Upper lobe of left lung (tissue), 6 donors: ENCODE measurements around the gene P2RX1. TPM values are rescaled to one million over a fixed set of nuclear protein-coding genes. Genes with fewer than 3 reads are reported as not detected.

Experiments used
- ATAC-seq, 2 donors: fragments of 200-7000 bp; cut with Tn5 transposase; one replicate each; pipeline ENCODE4 v1.9.1; 2022; ENCODE audit warnings: mild to moderate bottlenecking in 2 of 2, moderate library complexity in 2 of 2; ENCODE audit not compliant: low FRiP score in 2 of 2
- DNase-seq, 2 donors: peaks; one replicate each; pipeline ENCODE4 v3.0.0-alpha.2; 2019 to 2020
- H3K27ac ChIP-seq, 4 donors: fragments of 200-600 bp; sonication (generic); one replicate each; pipeline ENCODE4 v1.5.1; 2016 to 2019
- H3K27me3 ChIP-seq, 4 donors: fragments of 200-600 bp; sonication (generic); one replicate each; pipeline ENCODE4 v1.5.1; 2017 to 2019
- H3K36me3 ChIP-seq, 4 donors: fragments of 200-600 bp; sonication (generic); one replicate each; pipeline ENCODE4 v1.5.1; 2016 to 2019
- H3K4me1 ChIP-seq, 4 donors: fragments of 200-600 bp; sonication (generic); one replicate each; pipeline ENCODE4 v1.5.1; 2018 to 2019
- H3K4me3 ChIP-seq, 4 donors: fragments of 200-600 bp; sonication (generic); one replicate each; pipeline ENCODE4 v1.5.1; 2017 to 2019; ENCODE audit warnings: mild to moderate bottlenecking in 2 of 4, moderate library complexity in 1 of 4
- H3K9me3 ChIP-seq, 4 donors: fragments of 200-600 bp; sonication (generic); one replicate each; pipeline ENCODE4 v1.5.1; 2018 to 2019
- EP300 ChIP-seq, 4 donors: sonication (generic); formaldehyde crosslinking; IDR thresholded peaks; one replicate each; pipeline ENCODE4 v1.5.1; 2017; ENCODE audit warnings: antibody characterized with exemption in 4 of 4, control low read depth in 2 of 4
- POLR2A ChIP-seq, 4 donors: fragments of 450-650 bp; IDR thresholded peaks; one replicate each; pipeline ENCODE4 v1.5.1; 2016 to 2017; ENCODE audit warnings: antibody characterized with exemption in 4 of 4, mild to moderate bottlenecking in 2 of 4
- POLR2AphosphoS5 ChIP-seq, 2 donors: sonication (generic); formaldehyde crosslinking; IDR thresholded peaks; one replicate each; pipeline ENCODE4 v1.5.1; 2017; ENCODE audit warnings: antibody characterized with exemption in 2 of 2
- WGBS, 2 donors: methylation state at CpG; one replicate each; pipeline ENCODE4 v1.1.5; 2017 to 2018; 5-methylcytosine and 5-hydroxymethylcytosine counted together
- total RNA-seq, 6 donors: library from RNA; depleted of rRNA in 4 of 6; stranded (reverse); fragments of >200 nt in 4 of 6; gene quantifications; one replicate each; pipeline versions ENCODE4 v1.1.0 to v1.2.1, GENCODE V29; 2016 to 2021
- TF ChIP-seq, protein P1 (sequence below), 6 experiments: fragments of 450-650 bp in 4 of 6; fragments of 200-600 bp in 2 of 6; sonication (generic) in 2 of 6; IDR thresholded peaks; one replicate each; pipeline ENCODE4 v1.5.1; 2016 to 2019; ENCODE audit warnings: antibody characterized with exemption in 6 of 6
- donor health status: DM: no; HTN: no; CAD: no; lungs with moderate emphysema.
- donor health status: DM: no; HTN: yes; CAD: no; lungs with severe emphysema.

Gene P2RX1
- total RNA-seq, 6 donors from 2014 or later, result 3.7 to 29.9 (median 9.4) TPM

DNA sequence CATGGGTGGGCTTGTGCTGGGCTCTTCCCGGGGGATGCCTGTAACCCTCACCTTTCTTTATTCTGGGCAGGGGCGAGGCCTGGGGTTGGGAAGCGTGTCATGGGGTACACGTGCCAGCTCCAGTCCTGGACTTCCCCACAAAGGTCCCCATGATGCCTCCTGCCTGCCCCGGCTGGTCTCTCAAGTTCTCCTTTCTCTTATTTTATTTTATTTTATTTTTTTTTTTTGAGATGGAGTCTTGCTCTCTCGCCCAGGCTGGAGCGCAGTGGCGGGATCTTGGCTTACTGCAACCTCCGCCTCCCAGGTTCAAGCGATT, 39.4 kb upstream of the P2RX1 start:
- WGBS, 2 donors, result 73 to 78% methylated on average over 10 of the region's 10 CpGs
- peaks cover 0 to 6% (median 0%) of the 10 kb centered on the region in 4 donors for H3K36me3 ChIP-seq
- peak overlapping the region in 1 of 4 donors; percentile 54 for H3K27ac ChIP-seq
- TF ChIP-seq POLR2AphosphoS5 (IDR thresholded peaks at IDR 0.05) (no peak), EP300 (IDR thresholded peaks at IDR 0.05) (no peak)
- TF ChIP-seq, protein P1, sequence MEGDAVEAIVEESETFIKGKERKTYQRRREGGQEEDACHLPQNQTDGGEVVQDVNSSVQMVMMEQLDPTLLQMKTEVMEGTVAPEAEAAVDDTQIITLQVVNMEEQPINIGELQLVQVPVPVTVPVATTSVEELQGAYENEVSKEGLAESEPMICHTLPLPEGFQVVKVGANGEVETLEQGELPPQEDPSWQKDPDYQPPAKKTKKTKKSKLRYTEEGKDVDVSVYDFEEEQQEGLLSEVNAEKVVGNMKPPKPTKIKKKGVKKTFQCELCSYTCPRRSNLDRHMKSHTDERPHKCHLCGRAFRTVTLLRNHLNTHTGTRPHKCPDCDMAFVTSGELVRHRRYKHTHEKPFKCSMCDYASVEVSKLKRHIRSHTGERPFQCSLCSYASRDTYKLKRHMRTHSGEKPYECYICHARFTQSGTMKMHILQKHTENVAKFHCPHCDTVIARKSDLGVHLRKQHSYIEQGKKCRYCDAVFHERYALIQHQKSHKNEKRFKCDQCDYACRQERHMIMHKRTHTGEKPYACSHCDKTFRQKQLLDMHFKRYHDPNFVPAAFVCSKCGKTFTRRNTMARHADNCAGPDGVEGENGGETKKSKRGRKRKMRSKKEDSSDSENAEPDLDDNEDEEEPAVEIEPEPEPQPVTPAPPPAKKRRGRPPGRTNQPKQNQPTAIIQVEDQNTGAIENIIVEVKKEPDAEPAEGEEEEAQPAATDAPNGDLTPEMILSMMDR (IDR thresholded peaks at IDR 0.05), result no peak
- DNase-seq, result no peak
- H3K9me3 ChIP-seq, result no peaks in the 10 kb centered on the region
- no peak overlapping the region for H3K4me3 ChIP-seq
- H3K27me3 ChIP-seq, result no peaks in the 10 kb centered on the region
- ATAC-seq, result no peak
- peaks cover 21 to 31% (median 27%) of the 10 kb centered on the region in 4 donors for H3K4me1 ChIP-seq

DNA sequence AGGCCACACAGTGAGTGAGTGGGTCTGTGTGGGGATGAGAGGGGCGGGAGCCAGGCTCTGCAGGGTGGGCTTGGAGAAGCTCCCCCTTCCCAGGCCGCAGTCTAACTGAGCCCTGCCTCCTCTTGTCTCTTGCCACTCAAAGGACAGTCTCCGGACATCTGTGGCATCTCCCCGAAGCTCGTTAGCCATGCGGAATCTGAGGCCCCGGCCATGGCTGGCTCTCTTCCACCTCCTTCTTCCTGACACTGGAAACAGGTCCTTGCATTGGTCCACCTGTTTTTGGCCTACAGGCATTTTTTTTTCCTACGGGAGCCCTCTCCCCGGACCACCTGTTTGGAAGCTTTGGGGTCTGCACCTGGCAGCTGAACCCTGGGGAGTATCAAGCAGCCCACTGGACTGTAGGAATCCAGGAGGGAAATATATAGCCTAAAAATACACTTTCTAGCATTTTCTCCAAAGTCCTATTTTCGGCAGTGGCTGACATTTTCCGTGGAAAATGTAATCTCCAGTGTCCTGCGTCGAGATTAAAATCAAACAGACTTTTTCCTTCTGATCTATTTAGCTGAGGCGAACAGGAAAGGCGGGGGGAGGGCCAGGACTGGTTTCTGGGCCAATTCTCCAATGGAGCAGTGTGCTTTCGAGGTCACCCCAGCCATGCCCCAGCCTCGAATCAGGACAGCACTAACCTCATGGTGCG, 38.9 kb upstream of the P2RX1 start:
- peaks cover 16 to 26% (median 22%) of the 10 kb centered on the region in 4 donors for H3K4me1 ChIP-seq
- no peak for DNase-seq
- no peak overlapping the region for H3K4me3 ChIP-seq
- peak overlapping the region in 1 of 4 donors; percentile 54 for H3K27ac ChIP-seq
- 57 to 65% methylated on average over 15 to 18 of the region's 18 CpGs for WGBS, 2 donors
- peaks cover 0 to 9% (median 0%) of the 10 kb centered on the region in 4 donors for H3K36me3 ChIP-seq
- ATAC-seq, result no peak
- TF ChIP-seq POLR2A (IDR thresholded peaks at IDR 0.05) (no peak), POLR2AphosphoS5 (IDR thresholded peaks at IDR 0.05) (no peak), EP300 (IDR thresholded peaks at IDR 0.05) (no peak)
- TF ChIP-seq, protein P1 (IDR thresholded peaks at IDR 0.05), result no peak
- no peaks in the 10 kb centered on the region for H3K27me3 ChIP-seq
- no peaks in the 10 kb centered on the region for H3K9me3 ChIP-seq

DNA sequence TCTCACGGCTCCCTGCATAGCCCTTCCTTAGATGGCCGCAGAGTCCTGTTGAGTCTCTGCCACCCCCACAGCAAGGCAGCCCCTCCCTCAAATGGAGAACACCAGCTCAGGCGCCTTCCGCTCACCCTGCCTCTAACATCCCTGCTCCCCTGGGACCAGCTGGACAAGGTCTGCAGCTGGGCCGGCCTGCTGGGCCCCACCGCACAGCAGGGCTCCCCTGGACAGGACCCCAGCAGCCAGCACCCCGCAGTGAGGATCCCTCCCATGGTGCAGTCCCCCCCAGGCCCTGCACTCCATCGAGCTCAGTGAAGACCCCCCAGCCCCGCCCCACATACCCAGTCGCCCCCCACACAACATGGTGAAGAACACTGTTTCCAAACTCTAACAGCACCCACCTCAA, 37.8 kb upstream of the P2RX1 start:
- DNase-seq (no peak), ATAC-seq (no peak)
- 92 to 97% methylated on average over 9 to 10 of the region's 10 CpGs for WGBS, 2 donors
- Histone ChIP-seq H3K4me3 (no peak overlapping the region), H3K27me3 (no peaks in the 10 kb centered on the region), H3K36me3 (peaks cover 0 to 18% (median 4%) of the 10 kb centered on the region in 4 donors), H3K9me3 (no peaks in the 10 kb centered on the region), H3K4me1 (peaks cover 6 to 15% (median 12%) of the 10 kb centered on the region in 4 donors), H3K27ac (no peak overlapping the region)
- TF ChIP-seq POLR2AphosphoS5 (IDR thresholded peaks at IDR 0.05) (no peak), POLR2A (IDR thresholded peaks at IDR 0.05) (no peak), EP300 (IDR thresholded peaks at IDR 0.05) (no peak)
- TF ChIP-seq, protein P1 (IDR thresholded peaks at IDR 0.05), result no peak

DNA sequence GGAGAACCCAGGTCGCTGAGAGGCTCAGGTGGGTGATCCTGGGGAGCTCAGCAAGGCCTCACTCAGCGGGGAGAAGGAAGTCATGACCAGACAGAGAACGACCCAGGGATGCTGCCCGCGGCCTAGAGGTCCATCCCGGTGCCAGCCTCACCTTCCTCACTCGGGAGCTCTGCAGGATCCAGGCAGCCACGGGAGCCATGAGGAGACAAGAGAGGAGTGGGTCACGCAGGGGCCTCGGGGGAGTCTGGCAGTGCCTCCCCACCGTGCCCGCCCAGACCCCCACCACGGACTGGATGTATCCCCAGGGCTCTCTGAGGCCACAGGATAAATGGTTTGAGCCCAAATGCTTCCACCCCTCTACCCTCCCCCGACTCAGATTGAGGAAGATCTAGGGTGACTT, 37.3 kb upstream of the P2RX1 start:
- H3K36me3 ChIP-seq, result peaks cover 0 to 20% (median 4%) of the 10 kb centered on the region in 4 donors
- no peaks in the 10 kb centered on the region for H3K27me3 ChIP-seq
- no peak overlapping the region for H3K4me3 ChIP-seq
- no peaks in the 10 kb centered on the region for H3K9me3 ChIP-seq
- WGBS, 2 donors, result 60 to 91% methylated on average over 3 to 13 of the region's 14 CpGs
- H3K4me1 ChIP-seq, result peaks cover 4 to 12% (median 9%) of the 10 kb centered on the region in 4 donors
- DNase-seq, result no peak
- no peak overlapping the region for H3K27ac ChIP-seq
- ATAC-seq, result no peak
- no peak for TF ChIP-seq EP300 (IDR thresholded peaks at IDR 0.05)
- no peak for TF ChIP-seq POLR2AphosphoS5 (IDR thresholded peaks at IDR 0.05)
- TF ChIP-seq, protein P1 (IDR thresholded peaks at IDR 0.05), result no peak
- TF ChIP-seq POLR2A (IDR thresholded peaks at IDR 0.05), result no peak

DNA sequence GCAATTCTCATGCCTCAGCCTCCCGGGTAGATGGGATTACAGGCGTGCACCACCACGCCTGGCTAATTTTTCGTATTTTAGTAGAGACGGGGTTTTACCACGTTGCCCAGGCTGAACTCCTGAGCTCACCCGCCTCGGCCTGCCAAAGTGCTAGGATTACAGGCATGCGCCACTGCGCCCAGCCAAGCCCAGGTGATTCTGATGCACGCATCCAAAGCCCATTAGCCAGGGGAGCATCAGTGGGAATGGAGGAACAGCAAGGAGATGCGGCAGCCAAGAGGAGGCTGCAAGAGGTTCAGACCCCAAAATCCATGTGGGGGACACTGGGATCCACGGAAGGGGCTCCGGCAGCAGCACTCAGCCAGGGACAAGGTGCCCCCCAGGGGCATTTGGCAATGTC, 35.9 kb upstream of the P2RX1 start:
- Histone ChIP-seq H3K27me3 (no peaks in the 10 kb centered on the region), H3K27ac (no peak overlapping the region), H3K9me3 (no peaks in the 10 kb centered on the region), H3K36me3 (peaks cover 0 to 30% (median 5%) of the 10 kb centered on the region in 4 donors), H3K4me3 (no peak overlapping the region), H3K4me1 (peaks cover 4 to 12% (median 9%) of the 10 kb centered on the region in 4 donors)
- 94 to 98% methylated on average over 13 to 14 of the region's 14 CpGs for WGBS, 2 donors
- ATAC-seq (no peak), DNase-seq (no peak)
- TF ChIP-seq POLR2A (IDR thresholded peaks at IDR 0.05), result no peak
- TF ChIP-seq, protein P1 (IDR thresholded peaks at IDR 0.05), result no peak
- TF ChIP-seq EP300 (IDR thresholded peaks at IDR 0.05), result no peak
- no peak for TF ChIP-seq POLR2AphosphoS5 (IDR thresholded peaks at IDR 0.05)
